ENCODE results near the gene NKAIN2. TPM values are rescaled to one million over a fixed set of nuclear protein-coding genes. Genes with fewer than 3 reads are reported as not detected.

The NKAIN2 gene
- total RNA-seq, 1 experiment from 2014 or later = 2.7 TPM

GRCh38 chr6:124073820-124074587 lies 270.3 kb downstream of the NKAIN2 start:
- H3K27me3 Mint-ChIP-seq (ENCODE audit: insufficient read depth, unreplicated experiment) = no peaks in the 10 kb centered on the region
- H3K4me1 Mint-ChIP-seq (ENCODE audit: insufficient read depth, unreplicated experiment) = no peaks in the 10 kb centered on the region
- no peaks in the 10 kb centered on the region for H3K9me3 Mint-ChIP-seq (ENCODE audit: unreplicated experiment)
- ChIA-PET CTCF (interaction anchor here (0.9 kb wide), 1 partner anchor 8 kb away, joined by 3 read pairs; no protein-coding TSS in a partner anchor), POLR2A (no interaction called here)
- intact Hi-C loops (cut with micrococcal nuclease) = no loop called here
- no peak overlapping the region for H3K27ac Mint-ChIP-seq (ENCODE audit: low read depth, unreplicated experiment)
- no TSS peak for BruUV-seq (replicated peaks)
- H3K36me3 Mint-ChIP-seq (ENCODE audit: insufficient read depth, unreplicated experiment) = no peaks in the 10 kb centered on the region
- H3K4me3 Mint-ChIP-seq (ENCODE audit: unreplicated experiment) = no peak overlapping the region
- no peak for DNase-seq (ENCODE audit: unreplicated experiment)
- TF ChIP-seq, protein P1, sequence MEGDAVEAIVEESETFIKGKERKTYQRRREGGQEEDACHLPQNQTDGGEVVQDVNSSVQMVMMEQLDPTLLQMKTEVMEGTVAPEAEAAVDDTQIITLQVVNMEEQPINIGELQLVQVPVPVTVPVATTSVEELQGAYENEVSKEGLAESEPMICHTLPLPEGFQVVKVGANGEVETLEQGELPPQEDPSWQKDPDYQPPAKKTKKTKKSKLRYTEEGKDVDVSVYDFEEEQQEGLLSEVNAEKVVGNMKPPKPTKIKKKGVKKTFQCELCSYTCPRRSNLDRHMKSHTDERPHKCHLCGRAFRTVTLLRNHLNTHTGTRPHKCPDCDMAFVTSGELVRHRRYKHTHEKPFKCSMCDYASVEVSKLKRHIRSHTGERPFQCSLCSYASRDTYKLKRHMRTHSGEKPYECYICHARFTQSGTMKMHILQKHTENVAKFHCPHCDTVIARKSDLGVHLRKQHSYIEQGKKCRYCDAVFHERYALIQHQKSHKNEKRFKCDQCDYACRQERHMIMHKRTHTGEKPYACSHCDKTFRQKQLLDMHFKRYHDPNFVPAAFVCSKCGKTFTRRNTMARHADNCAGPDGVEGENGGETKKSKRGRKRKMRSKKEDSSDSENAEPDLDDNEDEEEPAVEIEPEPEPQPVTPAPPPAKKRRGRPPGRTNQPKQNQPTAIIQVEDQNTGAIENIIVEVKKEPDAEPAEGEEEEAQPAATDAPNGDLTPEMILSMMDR (IDR thresholded peaks at IDR 0.05; ENCODE audit: unreplicated experiment) = no peak

- no peak overlapping the region for H3K27ac Mint-ChIP-seq (ENCODE audit: low read depth, unreplicated experiment)
- intact Hi-C loops (cut with micrococcal nuclease) = no loop called here
- no peaks in the 10 kb centered on the region for H3K9me3 Mint-ChIP-seq (ENCODE audit: unreplicated experiment)
- H3K36me3 Mint-ChIP-seq (ENCODE audit: insufficient read depth, unreplicated experiment) = no peaks in the 10 kb centered on the region
- DNase-seq (ENCODE audit: unreplicated experiment) = no peak
- POLR2A ChIA-PET = no interaction called here
- no peak overlapping the region for H3K4me3 Mint-ChIP-seq (ENCODE audit: unreplicated experiment)
- H3K4me1 Mint-ChIP-seq (ENCODE audit: insufficient read depth, unreplicated experiment) = no peaks in the 10 kb centered on the region
- TF ChIP-seq, protein P1 (IDR thresholded peaks at IDR 0.05; ENCODE audit: unreplicated experiment) = no peak
- CTCF ChIA-PET = interaction anchor here (0.9 kb wide), 1 partner anchor 8 kb away, joined by 3 read pairs; no protein-coding TSS in a partner anchor
- no TSS peak for BruUV-seq (replicated peaks)
- H3K27me3 Mint-ChIP-seq (ENCODE audit: insufficient read depth, unreplicated experiment) = no peaks in the 10 kb centered on the region
These were observed 270.9 kb downstream of the NKAIN2 start for GRCh38 chr6:124074606-124075005.

GRCh38 chr6:124076336-124077048 lies 272.8 kb downstream of the NKAIN2 start:
- intact Hi-C loops (cut with micrococcal nuclease) = no loop called here
- POLR2A ChIA-PET = interaction anchor here (1.0 kb wide), 1 partner anchor 11 kb away, joined by 3 read pairs; no protein-coding TSS in a partner anchor
- Mint-ChIP-seq H3K27me3 (ENCODE audit: insufficient read depth, unreplicated experiment) (no peaks in the 10 kb centered on the region), H3K9me3 (ENCODE audit: unreplicated experiment) (no peaks in the 10 kb centered on the region), H3K4me1 (ENCODE audit: insufficient read depth, unreplicated experiment) (no peaks in the 10 kb centered on the region), H3K36me3 (ENCODE audit: insufficient read depth, unreplicated experiment) (no peaks in the 10 kb centered on the region), H3K27ac (ENCODE audit: low read depth, unreplicated experiment) (no peak overlapping the region), H3K4me3 (ENCODE audit: unreplicated experiment) (no peak overlapping the region)
- DNase-seq (ENCODE audit: unreplicated experiment) = no peak
- no TSS peak for BruUV-seq (replicated peaks)
- CTCF ChIA-PET = no interaction called here
- TF ChIP-seq, protein P1 (IDR thresholded peaks at IDR 0.05; ENCODE audit: unreplicated experiment) = no peak

DNA sequence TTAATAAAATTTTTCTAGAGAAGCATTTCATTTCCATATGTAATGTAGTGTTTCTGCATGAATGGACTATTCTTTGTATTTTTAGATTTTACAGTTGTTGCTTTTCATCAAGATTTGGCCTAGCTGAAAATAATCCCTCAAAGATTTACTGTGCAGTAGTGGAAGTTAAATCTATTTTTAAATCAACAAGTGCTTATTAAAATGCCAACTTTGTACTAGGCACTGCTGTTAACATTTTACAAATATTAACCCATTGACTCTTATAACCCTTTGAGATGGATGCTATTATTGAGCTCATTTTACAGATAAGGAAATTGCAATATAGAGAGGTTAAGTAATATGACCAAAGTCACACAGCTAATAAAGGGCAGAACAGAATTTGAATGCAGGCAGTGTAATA lies 274.5 kb downstream of the NKAIN2 start:
- TF ChIP-seq, protein P1 (IDR thresholded peaks at IDR 0.05; ENCODE audit: unreplicated experiment) = no peak
- intact Hi-C loops (cut with micrococcal nuclease) = no loop called here
- BruUV-seq (replicated peaks) = no TSS peak
- Mint-ChIP-seq H3K9me3 (ENCODE audit: unreplicated experiment) (no peaks in the 10 kb centered on the region), H3K4me3 (ENCODE audit: unreplicated experiment) (no peak overlapping the region), H3K4me1 (ENCODE audit: insufficient read depth, unreplicated experiment) (no peaks in the 10 kb centered on the region), H3K36me3 (ENCODE audit: insufficient read depth, unreplicated experiment) (no peaks in the 10 kb centered on the region), H3K27me3 (ENCODE audit: insufficient read depth, unreplicated experiment) (no peaks in the 10 kb centered on the region), H3K27ac (ENCODE audit: low read depth, unreplicated experiment) (no peak overlapping the region)
- ChIA-PET POLR2A (interaction anchor here (0.7 kb wide), 1 partner anchor 13 kb away, joined by 3 read pairs; no protein-coding TSS in a partner anchor), CTCF (interaction anchor here (0.5 kb wide), 1 partner anchor 272 kb away, joined by 3 read pairs; no protein-coding TSS in a partner anchor)
- no peak for DNase-seq (ENCODE audit: unreplicated experiment)
